ENCODE data around the gene MEGF11.

DNA sequence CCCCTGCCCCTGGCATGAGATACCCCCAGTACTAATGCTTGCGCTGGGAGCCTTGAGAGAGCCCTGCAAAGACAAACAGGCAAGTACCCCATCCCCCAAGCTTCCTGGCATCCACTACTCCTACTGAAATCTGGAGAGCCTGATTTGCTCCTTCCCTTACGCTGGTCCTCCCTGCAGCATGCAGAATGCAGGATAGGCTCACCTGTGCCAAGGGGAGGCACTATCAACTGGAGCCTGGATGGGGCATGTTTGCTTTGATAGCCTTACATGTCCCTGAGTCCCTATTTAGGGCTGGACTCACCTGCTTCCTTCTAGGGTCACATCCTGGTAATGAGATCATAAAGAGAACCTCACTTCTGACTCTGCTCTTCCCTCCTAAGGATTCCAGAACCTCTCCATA lies 341.3 kb downstream of the MEGF11 start:
- TF ChIP-seq, protein P1, sequence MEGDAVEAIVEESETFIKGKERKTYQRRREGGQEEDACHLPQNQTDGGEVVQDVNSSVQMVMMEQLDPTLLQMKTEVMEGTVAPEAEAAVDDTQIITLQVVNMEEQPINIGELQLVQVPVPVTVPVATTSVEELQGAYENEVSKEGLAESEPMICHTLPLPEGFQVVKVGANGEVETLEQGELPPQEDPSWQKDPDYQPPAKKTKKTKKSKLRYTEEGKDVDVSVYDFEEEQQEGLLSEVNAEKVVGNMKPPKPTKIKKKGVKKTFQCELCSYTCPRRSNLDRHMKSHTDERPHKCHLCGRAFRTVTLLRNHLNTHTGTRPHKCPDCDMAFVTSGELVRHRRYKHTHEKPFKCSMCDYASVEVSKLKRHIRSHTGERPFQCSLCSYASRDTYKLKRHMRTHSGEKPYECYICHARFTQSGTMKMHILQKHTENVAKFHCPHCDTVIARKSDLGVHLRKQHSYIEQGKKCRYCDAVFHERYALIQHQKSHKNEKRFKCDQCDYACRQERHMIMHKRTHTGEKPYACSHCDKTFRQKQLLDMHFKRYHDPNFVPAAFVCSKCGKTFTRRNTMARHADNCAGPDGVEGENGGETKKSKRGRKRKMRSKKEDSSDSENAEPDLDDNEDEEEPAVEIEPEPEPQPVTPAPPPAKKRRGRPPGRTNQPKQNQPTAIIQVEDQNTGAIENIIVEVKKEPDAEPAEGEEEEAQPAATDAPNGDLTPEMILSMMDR (conservative IDR thresholded peaks at IDR 0.05; ENCODE audit: low read depth, low read length): no peak
- TF ChIP-seq EZH2 (IDR thresholded peaks at IDR 0.05; ENCODE audit: low read length, unreplicated experiment) (no peak), EZH2phosphoT487 (IDR thresholded peaks at IDR 0.05; ENCODE audit: borderline replicate concordance, low read length) (no peak)
